ENCODE data around the gene NOTCH1.

The NOTCH1 gene

GRCh38 chr9:136542241-136543040, 3.4 kb downstream of the NOTCH1 start:
- H3K4me3 ChIP-seq (IDR thresholded peaks at IDR 0.05; ENCODE audit: insufficient read depth, low read depth, low read length) = no peak overlapping the region
- H3K36me3 ChIP-seq (ENCODE audit: insufficient read depth) = no peaks in the 10 kb centered on the region
- H3K27ac ChIP-seq = no peak overlapping the region
- no peaks in the 10 kb centered on the region for H4K20me1 ChIP-seq (ENCODE audit: insufficient read depth)
- H3K4me1 ChIP-seq (ENCODE audit: low read depth, poor library complexity, severe bottlenecking) = peaks cover 24% of the 10 kb centered on the region
- TF ChIP-seq, protein P1, sequence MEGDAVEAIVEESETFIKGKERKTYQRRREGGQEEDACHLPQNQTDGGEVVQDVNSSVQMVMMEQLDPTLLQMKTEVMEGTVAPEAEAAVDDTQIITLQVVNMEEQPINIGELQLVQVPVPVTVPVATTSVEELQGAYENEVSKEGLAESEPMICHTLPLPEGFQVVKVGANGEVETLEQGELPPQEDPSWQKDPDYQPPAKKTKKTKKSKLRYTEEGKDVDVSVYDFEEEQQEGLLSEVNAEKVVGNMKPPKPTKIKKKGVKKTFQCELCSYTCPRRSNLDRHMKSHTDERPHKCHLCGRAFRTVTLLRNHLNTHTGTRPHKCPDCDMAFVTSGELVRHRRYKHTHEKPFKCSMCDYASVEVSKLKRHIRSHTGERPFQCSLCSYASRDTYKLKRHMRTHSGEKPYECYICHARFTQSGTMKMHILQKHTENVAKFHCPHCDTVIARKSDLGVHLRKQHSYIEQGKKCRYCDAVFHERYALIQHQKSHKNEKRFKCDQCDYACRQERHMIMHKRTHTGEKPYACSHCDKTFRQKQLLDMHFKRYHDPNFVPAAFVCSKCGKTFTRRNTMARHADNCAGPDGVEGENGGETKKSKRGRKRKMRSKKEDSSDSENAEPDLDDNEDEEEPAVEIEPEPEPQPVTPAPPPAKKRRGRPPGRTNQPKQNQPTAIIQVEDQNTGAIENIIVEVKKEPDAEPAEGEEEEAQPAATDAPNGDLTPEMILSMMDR (conservative IDR thresholded peaks at IDR 0.05; ENCODE audit: low read depth, low read length) = no peak
- no peak overlapping the region for H3K9ac ChIP-seq
- no peak overlapping the region for H2AFZ ChIP-seq (ENCODE audit: low read depth)
- H3K27me3 ChIP-seq (ENCODE audit: insufficient read depth, low read depth) = peaks cover 76% of the 10 kb centered on the region
- H3K79me2 ChIP-seq (ENCODE audit: insufficient read depth, low read depth) = no peaks in the 10 kb centered on the region
- H3K4me2 ChIP-seq = no peak overlapping the region

- H3K9ac ChIP-seq = no peak overlapping the region
- no peak overlapping the region for H3K4me3 ChIP-seq (IDR thresholded peaks at IDR 0.05; ENCODE audit: insufficient read depth, low read depth, low read length)
- H4K20me1 ChIP-seq (ENCODE audit: insufficient read depth) = no peaks in the 10 kb centered on the region
- H3K79me2 ChIP-seq (ENCODE audit: insufficient read depth, low read depth) = no peaks in the 10 kb centered on the region
- H3K27ac ChIP-seq = no peak overlapping the region
- H3K27me3 ChIP-seq (ENCODE audit: insufficient read depth, low read depth) = peaks cover 69% of the 10 kb centered on the region
- peaks cover 24% of the 10 kb centered on the region for H3K4me1 ChIP-seq (ENCODE audit: low read depth, poor library complexity, severe bottlenecking)
- TF ChIP-seq, protein P1 (conservative IDR thresholded peaks at IDR 0.05; ENCODE audit: low read depth, low read length) = no peak
- H2AFZ ChIP-seq (ENCODE audit: low read depth) = no peak overlapping the region
- no peak overlapping the region for H3K4me2 ChIP-seq
- no peaks in the 10 kb centered on the region for H3K36me3 ChIP-seq (ENCODE audit: insufficient read depth)
Observed at GRCh38 chr9:136541709-136542108, 4.1 kb downstream of the NOTCH1 start.

DNA sequence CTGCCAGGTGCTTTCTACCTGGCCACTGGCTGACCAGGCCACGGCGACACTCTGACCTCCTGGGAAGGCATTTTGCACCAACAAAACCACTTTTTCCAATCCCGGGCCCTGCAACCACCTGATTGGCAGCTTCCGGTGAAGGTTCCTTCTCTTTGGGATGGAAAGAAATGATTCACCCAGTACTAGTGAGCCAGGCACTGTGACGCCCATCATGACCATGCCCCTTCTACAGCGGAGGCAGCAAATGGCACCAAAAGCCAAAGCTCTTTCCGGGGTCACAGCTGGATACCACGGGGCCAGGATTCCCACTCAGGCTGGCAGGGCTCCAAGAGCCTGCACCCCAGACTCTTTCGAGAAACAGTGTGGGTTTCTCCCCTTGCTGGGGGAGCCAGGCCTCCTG, 4.7 kb downstream of the NOTCH1 start:
- TF ChIP-seq, protein P1 (conservative IDR thresholded peaks at IDR 0.05; ENCODE audit: low read depth, low read length) = no peak

DNA sequence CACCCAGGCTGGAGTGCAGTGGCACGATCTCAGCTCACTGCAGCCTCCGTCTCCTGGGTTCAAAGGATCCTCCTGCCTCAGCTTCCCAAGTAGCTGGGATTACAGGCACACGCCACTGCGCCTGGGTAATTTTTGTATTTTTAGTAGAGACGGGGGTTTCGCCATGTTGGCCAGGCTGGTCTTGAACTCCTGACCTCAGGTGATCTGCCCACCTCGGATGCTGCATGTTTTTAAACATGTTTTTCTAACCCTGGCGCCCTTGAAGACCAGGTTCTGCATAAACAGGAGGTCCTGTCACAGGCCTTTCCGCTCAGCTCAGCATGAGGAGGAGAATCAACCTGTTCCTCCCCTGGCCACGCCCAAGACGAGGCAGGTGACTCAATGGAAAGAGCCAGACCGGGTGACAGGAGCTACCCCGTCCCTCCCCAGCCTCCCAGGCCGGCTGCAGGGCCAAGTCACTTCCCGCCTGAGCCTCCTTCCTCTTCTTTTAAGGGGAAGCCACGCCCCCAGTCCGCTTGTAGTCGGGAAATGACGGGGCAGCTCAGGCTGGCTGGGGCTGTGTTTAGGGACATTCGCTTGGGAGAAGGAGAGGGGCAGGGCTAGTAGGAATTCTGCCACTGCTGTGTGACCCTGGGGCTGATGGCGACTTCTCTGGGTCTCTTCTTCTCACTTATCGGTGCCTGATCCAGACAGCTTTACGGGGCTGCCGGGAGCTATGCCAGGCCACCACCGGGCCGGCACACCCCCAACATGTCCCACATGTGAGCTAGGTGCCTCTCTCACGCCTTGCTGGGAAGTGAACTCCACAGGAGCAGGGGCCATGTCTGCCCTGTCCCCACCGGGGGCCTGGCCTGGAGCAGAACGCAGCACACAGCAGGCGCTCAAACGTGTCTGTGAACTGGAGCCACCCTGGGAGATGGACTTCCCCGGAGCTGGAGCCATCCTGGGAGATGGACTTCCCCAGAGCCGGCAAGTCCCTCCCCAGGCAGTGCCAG, 6.1 kb downstream of the NOTCH1 start:
- TF ChIP-seq, protein P1 (conservative IDR thresholded peaks at IDR 0.05; ENCODE audit: low read depth, low read length) = no peak
- no peaks in the 10 kb centered on the region for H3K79me2 ChIP-seq (ENCODE audit: insufficient read depth, low read depth)
- peak overlapping the region; percentile 31; the same call in 1 of the 2 replicates for H3K4me2 ChIP-seq
- no peaks in the 10 kb centered on the region for H3K36me3 ChIP-seq (ENCODE audit: insufficient read depth)
- no peak overlapping the region for H3K27ac ChIP-seq
- H4K20me1 ChIP-seq (ENCODE audit: insufficient read depth) = no peaks in the 10 kb centered on the region
- no peak overlapping the region for H2AFZ ChIP-seq (ENCODE audit: low read depth)
- peaks cover 19% of the 10 kb centered on the region for H3K4me1 ChIP-seq (ENCODE audit: low read depth, poor library complexity, severe bottlenecking)
- peaks cover 57% of the 10 kb centered on the region for H3K27me3 ChIP-seq (ENCODE audit: insufficient read depth, low read depth)
- H3K9ac ChIP-seq = no peak overlapping the region
- no peak overlapping the region for H3K4me3 ChIP-seq (IDR thresholded peaks at IDR 0.05; ENCODE audit: insufficient read depth, low read depth, low read length)

More for the DNA sequence above, 4.7 kb downstream of the NOTCH1 start:
- Histone ChIP-seq H3K4me1 (ENCODE audit: low read depth, poor library complexity, severe bottlenecking) (peaks cover 24% of the 10 kb centered on the region), H3K27ac (no peak overlapping the region), H3K4me2 (no peak overlapping the region), H3K79me2 (ENCODE audit: insufficient read depth, low read depth) (no peaks in the 10 kb centered on the region), H4K20me1 (ENCODE audit: insufficient read depth) (no peaks in the 10 kb centered on the region), H2AFZ (ENCODE audit: low read depth) (no peak overlapping the region), H3K27me3 (ENCODE audit: insufficient read depth, low read depth) (peaks cover 64% of the 10 kb centered on the region), H3K36me3 (ENCODE audit: insufficient read depth) (no peaks in the 10 kb centered on the region), H3K4me3 (IDR thresholded peaks at IDR 0.05; ENCODE audit: insufficient read depth, low read depth, low read length) (no peak overlapping the region), H3K9ac (no peak overlapping the region)
